Fibroblast of upper back skin (primary cell): ENCODE measurements around the gene PTPRA.

Experiments used
- DNase-seq: peaks from one replicate; pipeline ENCODE4 v3.0.0-alpha.2; 2013

The PTPRA gene

DNA sequence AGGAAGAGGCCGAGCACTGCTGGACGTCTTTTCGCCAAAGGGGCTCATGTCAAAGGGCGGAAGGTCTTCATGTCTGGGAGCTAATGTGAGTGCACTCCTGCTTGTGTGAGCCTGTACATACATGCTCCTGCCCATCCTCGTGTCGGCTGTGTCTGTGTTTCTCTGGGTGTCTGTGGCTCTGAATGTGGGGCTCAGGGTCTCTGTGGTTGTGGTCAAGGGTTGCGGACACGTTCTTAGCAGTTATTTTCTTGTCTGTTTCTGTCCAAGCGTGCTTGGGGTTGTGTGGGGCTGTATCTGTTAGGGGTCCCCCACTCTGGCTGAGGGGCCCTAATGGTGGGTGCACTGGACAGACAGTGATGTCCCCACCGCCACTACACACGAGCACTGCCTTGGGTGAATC, 208.4 kb downstream of the PTPRA start:
- DNase-seq = no peak

DNA sequence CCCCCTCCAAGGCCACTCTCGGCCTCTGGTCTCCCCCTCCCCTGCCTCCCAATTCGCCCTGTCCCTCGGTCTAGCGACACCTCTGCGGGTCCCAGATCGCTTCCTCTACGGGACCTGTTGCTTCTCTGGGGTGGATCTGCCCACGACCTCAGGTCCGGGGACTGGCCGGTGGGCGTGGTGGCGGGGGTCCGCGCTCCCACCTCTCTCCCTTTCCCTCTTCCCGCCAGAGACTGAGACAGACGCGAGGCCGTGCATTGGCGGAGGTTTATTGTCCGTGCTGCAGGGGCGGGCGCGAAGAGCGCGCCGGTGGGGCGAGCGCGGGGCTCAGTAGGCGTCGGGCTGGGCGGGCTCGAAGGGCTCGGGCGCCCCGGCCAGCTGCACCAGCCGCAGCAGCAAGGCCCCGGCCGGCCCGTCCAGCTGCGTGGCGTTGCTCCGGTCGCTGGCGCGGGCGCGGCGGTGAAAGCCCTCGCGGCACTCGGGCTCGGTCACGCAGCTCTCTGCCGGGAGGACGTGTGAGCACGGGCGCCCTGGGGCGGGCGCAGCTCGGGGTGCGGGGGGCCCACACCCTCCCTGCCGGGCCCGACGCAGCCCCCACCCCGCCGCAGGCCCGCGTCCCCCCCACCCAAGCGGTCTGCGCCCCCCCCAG, 209.1 kb downstream of the PTPRA start:
- no peak for DNase-seq

DNA sequence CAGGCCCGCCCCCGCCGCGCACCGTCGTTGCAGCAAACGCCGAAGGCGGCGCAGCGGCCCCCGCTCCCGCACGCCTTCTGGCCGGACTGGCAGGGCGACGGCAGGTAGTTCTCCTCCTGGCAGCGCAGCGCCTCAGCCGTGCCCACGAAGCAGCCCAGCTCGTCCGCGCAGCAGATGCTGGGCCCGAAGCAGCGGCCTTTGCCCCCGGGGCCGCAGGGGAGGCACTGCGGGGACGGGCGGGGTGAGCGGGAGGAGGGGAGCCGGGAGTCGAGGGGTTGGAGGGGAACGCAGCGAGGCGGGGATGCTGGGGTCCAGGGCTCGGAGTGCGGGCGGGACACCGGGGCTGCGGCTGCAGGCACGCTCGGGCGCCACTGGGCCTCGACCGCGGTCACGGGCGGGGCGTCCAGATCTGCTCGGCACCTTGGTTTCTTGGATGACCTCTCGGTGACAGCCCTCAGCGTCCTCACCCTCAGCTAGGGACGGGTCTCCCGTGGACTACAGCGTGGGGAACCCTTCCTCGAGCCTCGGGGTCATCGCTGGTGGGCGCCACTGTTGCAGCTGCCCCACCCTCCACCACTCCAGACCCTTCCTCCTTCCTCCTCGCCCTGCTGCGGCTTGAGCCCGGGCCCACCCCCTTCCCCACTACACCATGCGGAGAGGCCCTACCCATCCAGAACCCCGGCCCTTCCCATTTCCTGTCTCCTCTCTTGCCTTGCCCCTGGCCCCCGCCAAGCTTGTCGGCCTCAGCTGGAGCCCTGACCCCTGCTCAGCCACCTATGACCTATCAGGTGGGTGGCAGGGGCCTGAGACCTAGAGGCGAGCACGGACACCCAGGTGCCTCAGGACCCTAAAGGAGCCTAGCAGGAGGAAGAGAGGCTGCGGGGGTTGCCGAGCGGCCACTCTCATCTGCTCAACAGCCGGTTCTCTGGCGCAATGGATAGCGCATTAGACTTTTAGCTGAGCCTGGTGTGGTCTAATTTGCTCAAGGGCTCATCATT, 210.0 kb downstream of the PTPRA start:
- DNase-seq = no peak

DNA sequence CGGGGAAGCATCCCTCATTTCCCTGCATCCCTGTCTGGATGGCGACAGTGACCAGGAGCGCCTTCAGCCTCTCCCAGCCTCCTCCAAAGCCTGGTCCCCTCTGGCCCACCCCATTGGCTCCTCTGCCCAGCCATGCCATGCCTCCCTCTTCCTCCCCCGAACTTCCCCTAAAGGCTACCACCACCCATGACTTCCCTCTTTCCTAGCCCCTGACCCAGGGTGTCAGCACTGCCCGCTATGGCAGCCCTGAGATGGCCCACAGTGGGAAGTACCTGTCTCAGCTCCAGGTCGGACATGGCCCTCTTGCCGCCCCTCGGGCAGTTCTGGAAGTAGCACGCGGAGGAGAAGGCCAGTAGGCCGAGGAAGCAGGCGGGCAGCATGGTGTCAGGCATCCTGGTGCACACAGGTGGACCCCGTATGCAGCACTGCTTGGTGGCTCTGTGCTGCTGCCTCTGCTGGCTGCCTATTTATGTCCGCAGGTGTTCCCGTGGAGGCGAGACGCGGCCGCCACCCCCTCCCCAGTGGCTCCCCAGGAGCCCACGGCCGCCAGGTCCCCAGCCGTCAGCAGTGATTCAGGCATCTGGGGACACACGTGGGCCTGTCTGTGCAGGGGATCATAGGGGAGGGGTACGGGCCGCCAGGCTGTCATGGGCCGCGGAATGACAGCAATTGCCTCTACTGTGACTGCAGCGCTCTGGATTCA, 211.2 kb downstream of the PTPRA start, which contains the start of gene AVP:
Gene AVP (minus strand): TSS at position 442 of the 703 bp plus-strand sequence. CDS start 50 bp downstream, at position 392.
- no peak for DNase-seq

DNA sequence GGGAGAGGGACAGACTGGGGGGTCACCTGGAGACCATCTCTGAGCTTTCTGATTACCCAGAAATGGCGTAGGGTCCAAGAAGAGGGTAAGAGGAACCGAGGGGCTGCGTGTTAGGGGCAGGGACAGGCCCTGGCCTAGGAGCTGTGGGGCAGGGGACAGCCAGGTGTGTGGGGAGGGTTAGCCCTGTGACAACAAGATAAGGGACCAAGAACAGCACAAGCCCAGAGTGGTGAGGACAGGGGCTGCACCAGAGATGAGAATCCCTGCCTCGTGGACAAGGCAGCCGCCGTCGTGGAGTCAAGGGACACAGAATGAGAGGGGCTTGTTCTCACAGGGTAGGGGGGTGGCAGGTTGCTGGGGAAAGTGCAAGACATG, 211.7 kb downstream of the PTPRA start:
- DNase-seq = no peak

DNA sequence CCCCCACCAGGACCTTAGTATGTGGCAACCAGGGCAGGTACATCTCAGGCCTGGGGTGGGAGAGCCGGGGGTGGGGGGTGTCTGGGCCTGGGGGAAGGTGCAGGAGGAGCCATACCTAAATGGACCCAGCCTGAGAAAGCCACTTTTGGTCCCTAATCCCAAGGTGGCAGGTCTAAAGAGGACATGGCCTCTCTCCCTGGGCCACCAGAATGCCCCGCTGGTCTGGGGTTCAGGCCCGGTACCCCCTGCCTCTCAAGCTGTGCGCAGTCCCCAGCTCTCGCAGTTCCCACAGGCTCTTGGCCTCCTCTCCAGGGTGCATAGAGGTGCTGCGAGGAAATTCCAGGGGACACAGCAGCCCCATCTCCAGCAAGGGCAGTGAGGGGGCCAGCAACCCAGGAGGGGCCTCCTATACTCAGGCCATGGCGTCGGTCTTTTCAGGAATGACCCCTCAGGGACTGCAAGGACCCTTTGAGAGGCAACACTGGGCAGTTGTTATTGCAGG, 212.3 kb downstream of the PTPRA start:
- DNase-seq = no peak

DNA sequence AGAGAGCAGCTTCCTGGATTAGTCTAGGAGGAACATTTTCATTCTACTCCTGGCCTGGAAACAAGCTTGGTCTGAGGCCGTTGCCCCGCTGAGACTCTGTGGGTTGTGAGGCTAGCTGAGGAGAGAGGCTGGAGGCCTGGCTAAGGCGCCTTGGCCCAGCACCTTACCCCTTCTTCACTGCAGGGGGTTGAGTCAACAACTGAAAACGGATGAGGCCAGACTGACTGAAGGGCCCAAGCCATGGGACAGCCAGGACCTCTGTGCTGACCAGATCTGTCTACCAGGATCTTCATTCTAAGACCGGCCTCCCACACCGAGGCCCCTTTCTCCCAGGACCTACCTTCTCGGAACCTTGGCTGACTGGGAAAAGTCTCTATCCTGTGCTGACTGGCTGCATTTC, 214.8 kb downstream of the PTPRA start:
- DNase-seq = no peak
